Testis (tissue), 2 donors: Measurements from ENCODE around the gene DGUOK.

Experiments
- CTCF ChIP-seq, 3 experiments: fragments of 450-650 bp in 2 of 3; fragments of 200-600 bp in 1 of 3; sonication (generic) in 1 of 3; IDR thresholded peaks; one replicate each; pipeline ENCODE4 v1.5.1; 2016 to 2019; ENCODE audit warnings: antibody characterized with exemption in 3 of 3, mild to moderate bottlenecking in 2 of 3, moderate library complexity in 1 of 3
- POLR2A ChIP-seq: fragments of 450-650 bp; IDR thresholded peaks from one replicate; pipeline ENCODE4 v1.6.1; 2017; ENCODE audit warnings: antibody characterized with exemption, mild to moderate bottlenecking, moderate library complexity

DNA sequence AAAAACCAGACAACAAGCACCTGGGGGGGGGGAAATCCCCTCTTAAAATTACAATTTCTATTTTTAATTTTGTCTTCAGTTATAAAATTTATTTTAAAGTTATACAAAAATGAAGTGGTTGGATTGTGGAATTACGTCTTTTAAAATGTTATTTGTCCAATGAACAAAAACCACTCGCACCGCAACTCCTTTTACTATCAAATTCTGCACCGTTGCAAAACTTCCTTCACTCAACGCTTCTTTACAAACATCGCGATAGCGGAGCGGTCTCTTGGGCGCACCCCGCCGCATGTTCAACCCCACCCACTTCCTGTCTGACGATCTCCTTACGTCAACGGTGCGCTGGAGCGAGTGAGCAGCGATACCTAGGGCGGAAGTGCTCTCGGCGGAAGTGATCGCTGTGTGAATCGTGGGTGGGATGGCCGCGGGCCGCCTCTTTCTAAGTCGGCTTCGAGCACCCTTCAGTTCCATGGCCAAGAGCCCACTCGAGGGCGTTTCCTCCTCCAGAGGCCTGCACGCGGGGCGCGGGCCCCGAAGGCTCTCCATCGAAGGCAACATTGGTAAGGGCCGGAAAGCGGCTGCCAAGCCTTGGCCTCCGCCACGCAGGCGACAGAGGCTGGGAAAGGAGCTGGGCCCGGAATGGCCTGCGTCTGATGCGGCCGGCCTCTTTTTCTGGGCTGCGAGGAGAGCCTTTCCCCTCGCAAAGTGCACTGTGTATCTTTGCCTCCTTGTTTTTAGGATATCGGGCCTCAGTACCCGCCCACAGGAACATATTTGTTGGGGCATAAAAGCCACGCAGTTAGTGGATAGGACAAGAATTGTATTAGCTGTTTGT, at the start of gene DGUOK:
- TF ChIP-seq CTCF (IDR thresholded peaks at IDR 0.05): no peak
- TF ChIP-seq POLR2A: peak; percentile 77
